Measurements from ENCODE around the gene SSU72. TPM values are rescaled to one million over a fixed set of nuclear protein-coding genes. Genes with fewer than 3 reads are reported as not detected.

SSU72 gene
- total RNA-seq, 1 experiment from 2014 or later: 193 TPM

GRCh38 chr1:1552263-1552639 is 22.4 kb downstream of the SSU72 start:
- no peaks in the 10 kb centered on the region for H3K4me1 ChIP-seq (ENCODE audit: insufficient read depth, low read length, poor library complexity, severe bottlenecking)
- no TSS peak for BruUV-seq (replicated peaks)
- no peaks in the 10 kb centered on the region for H3K27me3 ChIP-seq (replicated peaks; ENCODE audit: insufficient read depth, low read depth, low read length, poor library complexity)
- CTCF ChIA-PET: no interaction called here
- POLR2A ChIA-PET (ENCODE audit: low non-redundant PET): no interaction called here
- intact Hi-C loops (cut with micrococcal nuclease; ENCODE audit: unreplicated experiment): no loop called here
- H3K4me3 ChIP-seq (ENCODE audit: low read depth, low read length, poor library complexity, severe bottlenecking): no peak overlapping the region
- no peaks in the 10 kb centered on the region for H3K9me3 ChIP-seq (ENCODE audit: low read depth, low read length, poor library complexity, severe bottlenecking)
- no peak overlapping the region for H3K27ac ChIP-seq (ENCODE audit: low read depth, low read length, poor library complexity, severe bottlenecking)
- peaks cover 2% of the 10 kb centered on the region for H3K36me3 ChIP-seq (ENCODE audit: insufficient read depth, low read length, poor library complexity, severe bottlenecking)
- TF ChIP-seq CTCF (conservative IDR thresholded peaks at IDR 0.05; ENCODE audit: low read depth, low read length) (no peak), EZH2 (IDR thresholded peaks at IDR 0.05; ENCODE audit: borderline replicate concordance, low read depth, low read length, poor library complexity, severe bottlenecking) (no peak)
- DNase-seq (ENCODE audit: low spot score): no peak

DNA sequence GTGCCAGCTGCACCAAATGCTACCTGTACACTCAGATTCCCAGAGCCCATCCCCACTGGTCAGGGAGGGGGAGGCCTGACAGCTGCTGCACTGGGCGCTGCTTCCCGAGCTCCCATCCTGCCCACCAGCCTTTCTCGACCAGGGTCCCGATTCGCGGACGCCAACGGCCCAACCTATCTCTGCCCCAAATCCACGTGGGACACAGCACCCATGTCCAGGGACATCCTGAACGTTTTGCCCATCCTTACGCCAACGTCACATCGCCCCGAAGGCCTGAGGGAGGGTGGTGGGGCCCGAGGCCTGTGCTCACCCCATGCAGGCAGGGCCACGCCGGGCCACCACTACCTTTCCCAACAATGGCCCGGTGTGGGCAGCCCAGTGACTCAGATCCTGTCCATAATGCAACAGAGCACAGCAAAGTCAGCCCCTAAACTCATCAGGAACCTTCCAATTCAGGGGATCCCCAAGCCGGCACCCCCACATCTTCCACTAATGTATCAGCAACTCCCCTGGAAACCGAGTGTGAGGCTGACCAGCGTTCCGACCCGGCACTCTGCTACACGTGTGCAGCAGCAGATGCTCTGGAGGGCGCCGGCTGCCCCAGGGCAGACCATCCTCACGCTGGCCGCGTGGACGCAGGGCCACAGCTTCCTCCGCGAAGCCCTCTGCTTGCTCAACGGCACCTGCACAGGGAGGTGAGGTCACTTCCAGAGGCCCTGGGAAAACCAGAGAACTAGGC is 23.0 kb downstream of the SSU72 start:
- Histone ChIP-seq H3K4me3 (ENCODE audit: low read depth, low read length, poor library complexity, severe bottlenecking) (no peak overlapping the region), H3K9me3 (ENCODE audit: low read depth, low read length, poor library complexity, severe bottlenecking) (no peaks in the 10 kb centered on the region), H3K4me1 (ENCODE audit: insufficient read depth, low read length, poor library complexity, severe bottlenecking) (no peaks in the 10 kb centered on the region), H3K36me3 (ENCODE audit: insufficient read depth, low read length, poor library complexity, severe bottlenecking) (peaks cover 6% of the 10 kb centered on the region), H3K27ac (ENCODE audit: low read depth, low read length, poor library complexity, severe bottlenecking) (no peak overlapping the region), H3K27me3 (replicated peaks; ENCODE audit: insufficient read depth, low read depth, low read length, poor library complexity) (no peaks in the 10 kb centered on the region)
- DNase-seq (ENCODE audit: low spot score): no peak
- intact Hi-C loops (cut with micrococcal nuclease; ENCODE audit: unreplicated experiment): no loop called here
- POLR2A ChIA-PET (ENCODE audit: low non-redundant PET): no interaction called here
- BruUV-seq (replicated peaks): no TSS peak
- CTCF ChIA-PET: no interaction called here
- TF ChIP-seq CTCF (conservative IDR thresholded peaks at IDR 0.05; ENCODE audit: low read depth, low read length) (no peak), EZH2 (IDR thresholded peaks at IDR 0.05; ENCODE audit: borderline replicate concordance, low read depth, low read length, poor library complexity, severe bottlenecking) (no peak)

DNA sequence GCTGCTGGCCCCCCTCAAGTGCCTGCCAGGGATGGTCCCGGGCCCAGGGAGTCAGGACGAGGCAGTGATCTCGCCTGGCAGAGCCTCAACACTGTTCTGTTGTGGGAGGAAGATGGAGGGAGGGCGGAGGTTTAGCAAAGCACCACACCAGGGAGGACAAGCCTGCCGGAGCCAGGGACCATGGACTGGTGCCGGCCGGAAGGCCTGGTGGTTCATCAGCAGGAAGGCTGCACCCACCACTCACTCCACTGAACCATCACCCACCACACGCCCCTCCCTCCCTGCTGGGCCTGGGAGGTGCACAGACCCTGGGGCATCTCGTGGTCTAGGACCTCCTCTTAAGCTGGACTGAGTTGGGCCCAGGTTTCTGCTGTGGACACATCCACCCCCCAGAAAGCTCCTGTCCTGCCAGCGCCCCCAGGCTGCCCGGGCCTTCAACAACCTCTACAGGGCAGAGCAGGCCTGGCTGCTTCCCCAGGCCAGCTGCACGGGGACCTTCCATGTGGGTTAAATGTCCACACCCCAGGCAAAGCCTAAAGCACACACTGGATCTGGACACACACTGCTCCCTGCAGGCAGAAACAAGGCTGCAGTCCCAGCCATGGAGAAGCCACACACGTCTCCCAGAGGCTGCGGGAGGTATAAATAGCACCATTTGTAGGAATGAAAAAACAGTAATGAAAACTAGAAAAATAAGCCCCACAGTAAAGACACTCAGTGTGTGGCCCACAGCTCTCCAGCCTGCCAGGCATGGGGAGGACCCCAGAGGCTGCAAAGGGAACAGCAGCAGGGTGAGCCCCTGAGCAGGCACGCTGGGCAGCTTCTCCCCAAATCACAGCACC is 23.9 kb downstream of the SSU72 start:
- intact Hi-C loops (cut with micrococcal nuclease; ENCODE audit: unreplicated experiment): no loop called here
- ChIA-PET POLR2A (ENCODE audit: low non-redundant PET) (no interaction called here), CTCF (no interaction called here)
- peak; percentile 44 for TF ChIP-seq CTCF (conservative IDR thresholded peaks at IDR 0.05; ENCODE audit: low read depth, low read length)
- TF ChIP-seq EZH2 (IDR thresholded peaks at IDR 0.05; ENCODE audit: borderline replicate concordance, low read depth, low read length, poor library complexity, severe bottlenecking): no peak
- peak; percentile 43 for DNase-seq (ENCODE audit: low spot score)
- Histone ChIP-seq H3K27ac (ENCODE audit: low read depth, low read length, poor library complexity, severe bottlenecking) (peak overlapping the region; percentile 37), H3K36me3 (ENCODE audit: insufficient read depth, low read length, poor library complexity, severe bottlenecking) (peaks cover 6% of the 10 kb centered on the region), H3K4me1 (ENCODE audit: insufficient read depth, low read length, poor library complexity, severe bottlenecking) (no peaks in the 10 kb centered on the region), H3K4me3 (ENCODE audit: low read depth, low read length, poor library complexity, severe bottlenecking) (no peak overlapping the region), H3K9me3 (ENCODE audit: low read depth, low read length, poor library complexity, severe bottlenecking) (no peaks in the 10 kb centered on the region), H3K27me3 (replicated peaks; ENCODE audit: insufficient read depth, low read depth, low read length, poor library complexity) (no peaks in the 10 kb centered on the region)
- BruUV-seq (replicated peaks): no TSS peak
